Sciatic nerve (tissue), 2 donors: ENCODE results near the gene NTM. TPM values are rescaled to one million over a fixed set of nuclear protein-coding genes. Genes with fewer than 3 reads are reported as not detected.

ENCODE experiments used
- ATAC-seq: fragments of 200-7000 bp; cut with Tn5 transposase; one replicate; pipeline ENCODE4 v1.9.1; 2020; ENCODE audit warnings: mild to moderate bottlenecking, moderate library complexity
- DNase-seq: peaks from one replicate; pipeline ENCODE4 v3.0.0-alpha.2; 2020; ENCODE audit warnings: low spot score
- intact Hi-C: fragments of 100-400 bp; cut with DNase I; formaldehyde crosslinking; loops from one replicate; pipeline ENCODE4 v1.14.2; 2022
- total RNA-seq: library from RNA; stranded (reverse); fragmentation: NEBNext Ultra II Directional; extraction: Animal tissue kit (Norgen Biotek cat#: 25700); gene quantifications from one replicate; pipeline ENCODE4 v1.2.1, GENCODE V29; 2021
- donor health status: DM: no; HTN: no; CAD: no.
- donor health status: DM: no; HTN: no; CAD: no.

The NTM gene
- total RNA-seq, 1 donor from 2014 or later = 19.5 TPM

- intact Hi-C loops = no loop called here
- no peak for DNase-seq
- ATAC-seq = no peak
Measured at GRCh38 chr11:132217856-132218255, 847.4 kb downstream of the NTM start.

- ATAC-seq (peak; percentile 56), DNase-seq (no peak)
- intact Hi-C loops = no loop called here
Measured at GRCh38 chr11:132220474-132220873, 850.1 kb downstream of the NTM start.

- intact Hi-C loops = no loop called here
- DNase-seq (no peak), ATAC-seq (no peak)
Measured at GRCh38 chr11:132222345-132222744, 851.9 kb downstream of the NTM start.

- DNase-seq (no peak), ATAC-seq (no peak)
- intact Hi-C loops = no loop called here
Measured at GRCh38 chr11:132226522-132226921, 856.1 kb downstream of the NTM start.

GRCh38 chr11:132228746-132229325 is 858.4 kb downstream of the NTM start:
- intact Hi-C loops = no loop called here
- DNase-seq = no peak

GRCh38 chr11:132231656-132232347 is 861.4 kb downstream of the NTM start:
- intact Hi-C loops = no loop called here
- ATAC-seq (no peak), DNase-seq (no peak)

More at GRCh38 chr11:132228746-132229325, 858.4 kb downstream of the NTM start:
- ATAC-seq = no peak

GRCh38 chr11:132234878-132235277 is 864.5 kb downstream of the NTM start:
- no peak for ATAC-seq
- no peak for DNase-seq
- intact Hi-C loops = no loop called here

- no peak for DNase-seq
- intact Hi-C loops = no loop called here
- ATAC-seq = no peak
Measured at GRCh38 chr11:132237781-132238180, 867.4 kb downstream of the NTM start.

- no peak for ATAC-seq
- DNase-seq = no peak
- intact Hi-C loops = no loop called here
Measured at GRCh38 chr11:132238331-132238866, 868.0 kb downstream of the NTM start.

- intact Hi-C loops = no loop called here
Measured at GRCh38 chr11:132240374-132240773, 870.0 kb downstream of the NTM start.

GRCh38 chr11:132242632-132243031 is 872.2 kb downstream of the NTM start:
- DNase-seq (no peak), ATAC-seq (no peak)
- intact Hi-C loops = no loop called here

More at GRCh38 chr11:132240374-132240773, 870.0 kb downstream of the NTM start:
- ATAC-seq (no peak), DNase-seq (no peak)

- no peak for ATAC-seq
Measured at GRCh38 chr11:132244846-132245245, 874.4 kb downstream of the NTM start.

GRCh38 chr11:132245403-132246385 is 875.3 kb downstream of the NTM start:
- DNase-seq = no peak
- peak; percentile 34 for ATAC-seq
- intact Hi-C loops = no loop called here

More at GRCh38 chr11:132244846-132245245, 874.4 kb downstream of the NTM start:
- DNase-seq = no peak
- intact Hi-C loops = no loop called here

- ATAC-seq = no peak
- DNase-seq = no peak
- intact Hi-C loops = no loop called here
Measured at GRCh38 chr11:132248580-132248979, 878.2 kb downstream of the NTM start.

- no peak for ATAC-seq
- intact Hi-C loops = no loop called here
Measured at GRCh38 chr11:132249256-132249655, 878.8 kb downstream of the NTM start.

GRCh38 chr11:132251061-132251460 is 880.6 kb downstream of the NTM start:
- intact Hi-C loops = no loop called here
- no peak for DNase-seq
- no peak for ATAC-seq

More at GRCh38 chr11:132249256-132249655, 878.8 kb downstream of the NTM start:
- DNase-seq = no peak

GRCh38 chr11:132253469-132254264 is 883.3 kb downstream of the NTM start:
- no peak for ATAC-seq
- DNase-seq = no peak
- intact Hi-C loops = no loop called here

- ATAC-seq = no peak
- intact Hi-C loops = no loop called here
Measured at GRCh38 chr11:132254906-132255305, 884.5 kb downstream of the NTM start.

More at GRCh38 chr11:132254906-132255305, 884.5 kb downstream of the NTM start:
- no peak for DNase-seq
